Right lung (tissue), 10 donors: Measurements from ENCODE around the gene OR6C4. TPM values are rescaled to one million over a fixed set of nuclear protein-coding genes. Genes with fewer than 3 reads are reported as not detected.
"Not testable (repeated sequence)": the region's sequence is repeated elsewhere in the genome, so short reads cannot be mapped to it uniquely, and the experiment has no call there.

Source experiments
- DNase-seq, 2 donors: peaks; one replicate each; pipeline ENCODE4 v3.0.0-alpha.2; 2013
- long read RNA-seq, 8 donors: transcript quantifications; one replicate each; lab custom pipeline, GENCODE V29; 2026
- polyA plus RNA-seq, 5 donors: library from polyadenylated mRNA; unstranded; fragments of 120-200 nt; gene quantifications; one replicate each; pipeline versions ENCODE4 v1.2.1 to v1.2.3, GENCODE V29; 2013; ENCODE audit warnings: inconsistent platforms in 1 of 5, low replicate concordance in 1 of 5; ENCODE audit not compliant: insufficient read length in 5 of 5, insufficient read depth in 1 of 5

The OR6C4 gene
- polyA plus RNA-seq: under 1 TPM in 3 of 5 donors, not detected in 2; 0.03 to 0.04 (median 0.04) TPM
- long read RNA-seq, donor 1: 0 reads
- long read RNA-seq, donor 2: 0 reads
- long read RNA-seq, donor 3: 0 reads
- long read RNA-seq, donor 4: 0 reads
- long read RNA-seq, donor 5: 0 reads
- long read RNA-seq, donor 6: 0 reads
- long read RNA-seq, donor 7: 0 reads
- long read RNA-seq, donor 8: 0 reads

DNA sequence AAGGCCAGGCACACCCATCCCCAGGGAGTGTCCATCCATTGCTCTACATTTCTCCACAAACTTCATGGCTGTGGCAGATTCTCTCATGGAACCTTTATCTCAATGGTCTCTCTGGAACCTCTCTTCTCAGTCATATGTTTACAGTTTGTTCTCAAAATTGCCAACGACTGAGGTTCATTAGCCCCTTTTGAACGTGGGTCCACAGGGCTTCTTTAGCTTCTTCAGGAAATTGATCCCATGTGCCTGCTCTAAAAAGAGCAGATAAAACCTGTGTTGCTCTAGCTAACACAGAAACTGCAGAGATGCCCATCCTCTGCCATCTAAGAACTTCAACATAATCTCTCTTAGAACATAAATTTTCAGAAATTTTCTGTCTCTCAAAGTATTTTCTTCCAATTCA, at the start of gene OR6C4:
Gene OR6C4 (plus strand): TSS at position 301 of the 400 bp plus-strand sequence. CDS start 1,625 bp downstream, outside the sequence.
- DNase-seq: no peak

DNA sequence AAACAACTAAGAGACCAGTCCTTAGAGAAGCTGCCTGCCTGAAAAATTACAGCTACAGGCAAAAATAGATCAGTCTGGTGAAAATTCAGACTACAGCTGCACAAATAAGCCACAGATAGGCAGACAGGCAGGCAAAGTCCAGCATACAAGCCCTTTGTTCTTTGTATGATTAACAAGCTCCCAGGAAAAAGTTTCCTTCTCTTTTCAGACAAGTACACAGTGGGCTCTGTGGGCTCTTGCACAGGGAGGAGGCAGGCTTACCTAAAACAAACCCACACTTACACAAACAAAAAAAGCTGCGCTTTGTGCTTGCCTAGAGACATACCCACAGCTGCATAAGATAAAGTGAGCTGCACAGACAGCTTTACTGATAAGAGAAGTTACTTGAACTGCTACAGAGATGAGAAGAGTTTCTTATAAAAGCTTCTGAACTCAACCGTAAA, 49.6 kb upstream of the OR6C4 start:
- no peak for DNase-seq

DNA sequence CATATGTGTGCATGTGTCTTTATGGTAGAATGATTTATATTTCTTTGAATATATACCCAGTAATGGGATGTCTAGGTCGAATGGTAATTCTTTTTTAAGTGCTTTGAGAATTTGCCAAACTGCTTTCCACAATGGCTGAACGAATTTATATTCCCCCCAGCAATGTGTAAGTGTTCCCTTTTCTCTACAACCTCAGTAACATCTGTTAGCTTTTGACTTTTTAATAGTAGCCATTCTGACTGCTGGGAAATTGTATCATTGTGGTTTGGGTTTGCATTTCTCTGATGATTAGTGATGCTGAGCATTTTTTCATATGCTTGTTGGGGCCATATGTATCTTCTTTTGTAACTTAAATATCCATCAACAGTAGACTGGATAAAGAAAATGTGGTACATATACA, 47.8 kb upstream of the OR6C4 start:
- DNase-seq: no peak

DNA sequence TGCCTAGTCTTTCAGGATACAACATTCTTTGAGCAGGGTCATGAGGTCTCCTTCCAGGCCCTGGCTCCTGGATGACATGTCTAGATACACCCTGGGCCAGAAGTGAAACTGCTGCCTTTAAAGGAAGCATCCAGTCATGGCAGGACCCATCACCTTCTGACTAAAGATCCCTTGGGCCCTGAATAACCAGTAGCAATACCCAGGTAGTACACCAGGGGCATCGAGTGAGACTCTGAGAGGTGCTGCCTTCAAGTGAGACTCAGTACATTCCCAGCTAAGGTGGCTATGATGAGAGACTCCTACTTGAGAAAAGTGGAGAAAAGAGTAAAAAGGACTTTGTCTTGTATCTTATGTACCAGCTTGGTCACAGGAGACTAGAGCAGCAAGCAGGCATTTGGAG, 33.7 kb upstream of the OR6C4 start:
- no peak for DNase-seq

DNA sequence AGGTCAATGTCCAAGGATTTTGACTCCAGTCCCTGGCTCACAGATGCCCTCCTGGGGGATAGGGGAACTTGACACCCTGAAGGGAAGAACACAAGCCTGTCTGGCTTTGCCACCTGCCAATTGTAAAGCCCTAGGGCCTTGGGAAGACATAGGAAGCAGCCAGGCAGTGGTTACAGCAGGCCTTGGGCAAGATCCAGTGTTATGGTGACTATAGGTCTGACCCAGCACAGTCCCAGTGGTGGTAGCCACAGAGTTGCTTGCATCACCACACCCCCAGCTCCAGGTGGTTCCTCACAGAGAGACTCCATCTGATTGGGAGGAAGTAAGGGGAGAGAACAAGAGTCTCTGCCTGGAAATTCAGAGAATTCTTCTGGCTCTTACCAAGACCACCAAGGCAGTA, 33.0 kb upstream of the OR6C4 start:
- no peak for DNase-seq

DNA sequence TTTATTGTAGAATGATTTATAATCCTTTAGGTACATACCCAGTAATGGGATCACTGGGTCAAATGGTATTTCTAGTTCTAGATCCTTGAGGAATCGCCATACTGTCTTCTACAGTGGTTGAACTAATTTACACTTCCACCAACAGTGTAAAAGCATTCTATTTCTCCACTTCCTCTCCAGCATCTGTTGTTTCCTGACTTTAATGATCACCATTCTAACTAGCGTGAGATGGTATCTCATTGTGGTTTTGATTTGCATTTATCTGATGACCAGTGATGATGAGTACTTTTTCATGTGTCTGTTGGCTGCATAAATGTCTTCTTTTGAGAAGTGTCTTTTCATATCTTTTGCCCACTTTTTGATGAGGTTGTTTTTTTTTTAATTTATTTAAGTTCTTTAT, 1.2 kb upstream of the OR6C4 start:
- not testable (repeated sequence) for DNase-seq

DNA sequence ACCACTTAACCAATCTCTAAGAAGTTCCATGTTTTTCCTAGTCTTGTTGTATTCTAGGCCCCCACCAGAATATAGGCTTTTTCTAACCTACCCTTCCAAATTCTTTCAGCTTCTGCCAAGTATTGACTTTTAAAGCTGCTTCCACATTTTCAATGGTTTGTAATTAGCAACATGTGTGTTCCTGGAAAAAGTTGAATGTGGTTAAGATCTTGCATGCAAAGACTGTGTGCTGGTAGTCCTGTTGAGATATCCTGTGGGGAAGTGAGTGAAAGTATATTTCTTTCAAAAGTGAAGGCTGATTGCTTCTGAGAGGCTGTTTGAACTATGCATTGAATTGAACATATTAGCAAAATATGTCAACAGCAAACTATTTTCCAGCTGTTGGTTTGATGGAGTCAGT, 646 bp upstream of the OR6C4 start:
- DNase-seq: no peak

DNA sequence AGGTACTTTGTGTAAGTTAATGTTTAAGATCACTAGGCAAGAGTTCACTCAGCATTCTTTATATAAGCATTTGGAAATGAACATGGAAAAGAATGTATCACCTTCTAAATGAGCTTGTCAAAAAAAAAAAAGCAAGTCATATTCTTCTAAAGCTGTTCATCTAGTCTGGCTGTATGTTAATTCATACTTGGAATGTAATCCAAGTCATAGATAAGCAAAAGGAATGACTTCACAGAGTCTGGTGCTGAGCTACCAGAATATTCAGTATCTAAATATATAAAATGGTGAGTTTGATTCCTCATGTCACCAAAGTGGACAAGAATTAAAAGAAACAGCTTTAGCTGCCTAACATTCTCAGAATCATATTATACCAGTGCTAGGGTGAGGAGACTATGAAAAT, 4.9 kb downstream of the OR6C4 start:
- DNase-seq: no peak

DNA sequence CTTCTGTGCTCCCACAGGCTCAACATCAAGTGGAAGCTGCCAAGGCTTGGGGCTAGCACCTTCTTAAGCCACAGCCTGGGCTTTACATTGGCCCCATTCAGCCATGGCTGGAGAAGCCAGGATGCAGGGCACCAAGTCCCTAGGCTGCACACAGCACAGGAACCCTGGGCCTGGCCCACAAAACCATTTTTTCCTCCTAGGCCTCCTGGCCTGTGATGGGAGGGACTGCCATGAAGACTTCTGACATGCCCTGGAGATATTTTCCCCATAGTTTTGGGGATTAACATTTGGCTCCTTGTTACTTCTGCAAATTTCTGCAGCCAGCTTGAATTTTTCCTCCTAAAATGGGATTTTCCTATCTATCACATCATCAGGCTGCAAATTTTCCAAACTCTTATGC, 20.7 kb downstream of the OR6C4 start:
- not testable (repeated sequence) for DNase-seq

DNA sequence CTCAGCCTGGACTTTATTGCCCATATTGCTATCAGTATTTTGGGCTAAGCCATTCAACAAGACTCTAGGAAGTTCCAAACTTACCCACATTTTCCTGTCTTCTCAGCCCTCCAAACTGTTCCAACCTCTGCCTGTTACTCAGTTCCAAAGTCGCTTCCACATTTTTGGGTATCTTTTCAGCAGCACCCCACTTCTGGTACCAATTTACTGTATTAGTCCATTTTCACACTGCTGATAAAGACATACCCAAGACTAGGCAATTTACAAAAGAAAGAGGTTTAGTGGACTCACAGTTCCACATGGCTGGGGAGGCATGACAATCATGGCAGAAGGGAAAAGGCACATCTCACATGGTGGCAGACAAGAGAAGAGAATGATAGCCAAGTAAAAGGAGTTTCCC, 21.3 kb downstream of the OR6C4 start:
- not testable (repeated sequence) for DNase-seq

DNA sequence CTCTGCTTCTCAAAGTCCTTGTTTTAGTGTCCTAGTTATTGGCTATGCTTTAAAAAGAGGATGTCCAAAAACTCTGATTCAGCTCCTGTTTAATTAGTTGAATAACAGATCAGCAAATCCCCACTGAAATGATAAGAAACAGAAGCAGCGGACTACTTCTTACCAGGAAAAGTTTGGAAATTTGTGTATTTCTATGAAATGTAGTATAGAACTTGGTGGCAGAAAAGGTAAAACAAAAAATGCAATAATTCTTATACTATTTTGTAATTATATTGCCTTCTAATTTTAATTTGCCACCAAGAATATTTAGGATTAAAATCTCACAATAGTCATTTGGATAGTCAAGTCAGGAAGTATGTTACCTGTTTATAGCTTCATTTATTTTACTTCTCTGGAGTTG, 22.8 kb downstream of the OR6C4 start, which contains the start of gene OR2AP1:
Gene OR2AP1 (plus strand): TSS at position 301 of the 400 bp plus-strand sequence. CDS start 1,947 bp downstream, outside the sequence.
- no peak for DNase-seq

DNA sequence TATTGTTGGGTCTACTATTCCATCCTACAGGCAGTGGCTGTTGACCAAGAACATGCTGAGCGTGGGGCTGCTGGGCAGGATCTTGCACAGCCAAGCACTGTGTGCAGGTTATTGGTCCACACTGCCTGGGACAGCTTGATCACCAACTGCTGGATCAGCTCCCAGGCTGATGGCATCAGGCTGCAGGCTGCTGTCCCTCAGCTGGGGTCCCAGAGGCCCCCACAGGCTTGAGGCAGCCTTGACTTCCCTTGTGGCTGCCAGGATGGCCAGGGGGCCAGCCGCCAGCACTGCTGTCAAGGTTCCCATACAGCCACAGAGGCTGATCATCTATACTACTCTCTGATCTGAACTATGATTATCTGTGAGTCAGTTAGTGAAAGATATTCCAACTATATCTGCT, 32.7 kb downstream of the OR6C4 start:
- DNase-seq: no peak

DNA sequence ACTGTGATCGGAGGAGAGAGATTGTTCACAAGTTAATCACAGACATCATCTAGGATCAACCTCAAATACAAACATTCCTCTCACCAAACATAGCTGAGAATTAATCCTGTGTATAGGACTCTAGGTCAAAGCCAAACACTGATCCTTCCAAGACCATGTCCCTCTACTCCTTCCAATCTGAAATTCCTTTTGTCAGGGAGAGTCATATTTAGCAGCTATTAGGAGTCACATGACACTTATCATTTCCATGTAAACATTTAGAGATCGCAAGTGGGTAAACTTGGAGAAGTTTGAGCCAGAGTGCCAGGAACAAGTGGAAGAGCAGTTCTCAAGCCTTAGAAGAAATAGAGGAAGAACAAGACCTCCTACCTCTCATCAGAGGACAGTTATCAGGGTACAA, 36.4 kb downstream of the OR6C4 start:
- no peak for DNase-seq

DNA sequence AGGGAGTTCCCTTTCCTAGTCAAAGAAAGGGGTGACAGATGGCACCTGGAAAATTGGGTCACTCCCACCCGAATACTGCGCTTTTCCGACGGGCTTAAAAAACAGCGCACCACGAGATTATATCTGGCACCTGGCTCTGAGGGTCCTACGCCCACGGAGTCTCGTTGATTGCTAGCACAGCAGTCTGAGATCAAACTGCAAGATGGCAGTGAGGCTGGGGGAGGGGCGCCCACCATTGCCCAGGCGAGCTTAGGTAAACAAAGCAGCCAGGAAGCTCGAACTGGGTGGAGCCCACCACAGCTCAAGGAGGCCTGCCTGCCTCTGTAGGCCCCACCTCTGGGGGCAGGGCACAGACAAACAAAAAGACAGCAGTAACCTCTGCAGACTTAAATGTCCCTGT, 40.8 kb downstream of the OR6C4 start:
- DNase-seq: not testable (repeated sequence)

Other genes starting within 250 kb of the OR6C4 start
- gene OR6C1, start 235.3 kb upstream of the OR6C4 start, polyA plus RNA-seq: not detected
- gene OR6C3, start 218.9 kb upstream of the OR6C4 start, polyA plus RNA-seq: not detected
- under 1 TPM; 0.05 to 0.08 (median 0.06) TPM for gene OR6C75, start 186.6 kb upstream of the OR6C4 start, polyA plus RNA-seq
- not detected for gene OR6C65, start 149.1 kb upstream of the OR6C4 start, polyA plus RNA-seq
- not detected for gene OR6C76, start 123.3 kb upstream of the OR6C4 start, polyA plus RNA-seq
- not detected for gene OR6C2, start 105.5 kb upstream of the OR6C4 start, polyA plus RNA-seq
- gene OR6C70, start 79.5 kb upstream of the OR6C4 start, polyA plus RNA-seq: not detected
- gene OR6C68, start 57.2 kb upstream of the OR6C4 start, polyA plus RNA-seq: not detected
- not detected for gene OR2AP1, start 22.9 kb downstream of the OR6C4 start, polyA plus RNA-seq
- gene OR10P1, start 87.3 kb downstream of the OR6C4 start, polyA plus RNA-seq: not detected
- 10 to 100 TPM; 11.4 to 33.9 (median 27.2) TPM for gene ITGA7, start 158.3 kb downstream of the OR6C4 start, polyA plus RNA-seq
- gene BLOC1S1, start 166.4 kb downstream of the OR6C4 start, polyA plus RNA-seq: 10 to 100 TPM; 73.1 to 89.0 (median 80.2) TPM
- 10 to 100 TPM in 3 of 5 donors, 1 to 10 TPM in 2; 8.7 to 15.0 (median 10.6) TPM for gene RDH5, start 170.8 kb downstream of the OR6C4 start, polyA plus RNA-seq
- gene CD63, start 179.4 kb downstream of the OR6C4 start, polyA plus RNA-seq: 100 to 1,000 TPM; 547 to 835 (median 722) TPM
- gene GDF11, start 193.5 kb downstream of the OR6C4 start, polyA plus RNA-seq: 10 to 100 TPM; 14.0 to 19.8 (median 17.4) TPM